HepG2 (cell line): ENCODE measurements around the gene KCNQ2. TPM values are rescaled to one million over a fixed set of nuclear protein-coding genes. Genes with fewer than 3 reads are reported as not detected.

Experiments
- BHLHE40 ChIP-seq: IDR thresholded peaks from 2 replicates; pipeline ENCODE4 v1.6.1; 2011; ENCODE audit warnings: low read length, improper control_type of control experiment
- CEBPG ChIP-seq: IDR thresholded peaks from 2 replicates; pipeline ENCODE4 v1.6.1; 2016
- DPF2 ChIP-seq: sonication (generic); formaldehyde crosslinking; IDR thresholded peaks from 2 replicates; pipeline ENCODE4 v1.4.0; 2020; ENCODE audit warnings: mild to moderate bottlenecking, low read depth, missing genetic modification reagents, borderline replicate concordance
- GABPA ChIP-seq, 2 experiments: IDR thresholded peaks; 2 replicates each; pipeline ENCODE4 v1.6.1; 2011 to 2016; ENCODE audit warnings: low read depth in 2 of 2, low read length in 1 of 2, missing biosample characterization in 1 of 2, missing genetic modification characterization in 1 of 2
- HDAC2 ChIP-seq: sonication (generic); formaldehyde crosslinking; IDR thresholded peaks from 2 replicates; pipeline ENCODE4 v1.4.0; 2020; ENCODE audit warnings: missing genetic modification reagents
- HOMEZ ChIP-seq: IDR thresholded peaks from 2 replicates; pipeline ENCODE4 v1.6.1; 2016; ENCODE audit warnings: low read depth
- MED8 ChIP-seq: sonication (generic); formaldehyde crosslinking; IDR thresholded peaks from 2 replicates; pipeline ENCODE4 v1.8.1; 2023; ENCODE audit warnings: mild to moderate bottlenecking, missing genetic modification reagents; ENCODE audit not compliant: insufficient replicate concordance
- NONO ChIP-seq, 2 experiments: fragments of 450-650 bp in 1 of 2; sonication (generic) in 1 of 2; formaldehyde crosslinking in 1 of 2; IDR thresholded peaks in 1 of 2; conservative IDR thresholded peaks in 1 of 2; 2 replicates each; pipeline versions ENCODE4 v1.6.1 to v1.8.0; 2017 to 2022; ENCODE audit warnings: mild to moderate bottlenecking in 1 of 2, missing genetic modification reagents in 1 of 2, moderate library complexity in 1 of 2
- PAF1 ChIP-seq: IDR thresholded peaks from 2 replicates; pipeline ENCODE4 v1.6.1; 2016; ENCODE audit warnings: missing genetic modification reagents, missing compliant biosample characterization
- SKI ChIP-seq: fragments of 450-650 bp; IDR thresholded peaks from one replicate; pipeline ENCODE4 v1.6.1; 2018; ENCODE audit warnings: mild to moderate bottlenecking; ENCODE audit not compliant: partially characterized antibody
- TP53 ChIP-seq: sonication (generic); formaldehyde crosslinking; conservative IDR thresholded peaks from 2 replicates; pipeline ENCODE4 v1.4.0; 2020; ENCODE audit warnings: missing genetic modification reagents
- ZHX2 ChIP-seq, 2 experiments: sonication (generic) in 1 of 2; formaldehyde crosslinking in 1 of 2; IDR thresholded peaks; 2 replicates each; pipeline versions ENCODE4 v1.6.1 to v1.9.0; 2014 to 2022; ENCODE audit warnings: antibody characterized with exemption in 1 of 2, borderline replicate concordance in 1 of 2, inconsistent platforms in 1 of 2, low read depth in 1 of 2, missing genetic modification reagents in 1 of 2
- ZNF503 ChIP-seq: sonication (generic); formaldehyde crosslinking; IDR thresholded peaks from 2 replicates; pipeline ENCODE4 v1.4.0; 2020; ENCODE audit warnings: missing genetic modification reagents
- ZNF562 ChIP-seq: sonication (generic); formaldehyde crosslinking; IDR thresholded peaks from 2 replicates; pipeline ENCODE4 v1.8.0; 2022; ENCODE audit warnings: missing genetic modification reagents, borderline replicate concordance
- ZNF720 ChIP-seq: sonication (generic); formaldehyde crosslinking; IDR thresholded peaks from 2 replicates; pipeline ENCODE4 v1.4.0; 2020; ENCODE audit warnings: missing genetic modification reagents
- ZNF724P ChIP-seq: sonication (generic); formaldehyde crosslinking; IDR thresholded peaks from 2 replicates; pipeline ENCODE4 v1.8.0; 2022; ENCODE audit warnings: missing genetic modification reagents, borderline replicate concordance
- ZNF772 ChIP-seq: sonication (generic); formaldehyde crosslinking; IDR thresholded peaks from 2 replicates; pipeline ENCODE4 v1.5.0; 2020; ENCODE audit warnings: mild to moderate bottlenecking, missing genetic modification reagents
- ZSCAN20 ChIP-seq: sonication (generic); formaldehyde crosslinking; IDR thresholded peaks from 2 replicates; pipeline ENCODE4 v1.4.0; 2020; ENCODE audit warnings: missing genetic modification reagents, mild to moderate bottlenecking, borderline replicate concordance
- ZSCAN21 ChIP-seq: sonication (generic); formaldehyde crosslinking; IDR thresholded peaks from 2 replicates; pipeline ENCODE4 v1.8.0; 2022; ENCODE audit warnings: mild to moderate bottlenecking, missing genetic modification reagents, moderate library complexity, borderline replicate concordance
- polyA plus RNA-seq, 8 experiments: library from polyadenylated mRNA; depleted of rRNA in 3 of 8; stranded (reverse) in 7 of 8; unstranded in 1 of 8; fragments of >200 nt; fragmentation: Illumina TruSeq in 4 of 8; extraction: Trizol in 4 of 8; gene quantifications; 2 replicates each; pipeline versions ENCODE4 v1.2.1 to v1.2.3, GENCODE V29; 2011 to 2016; ENCODE audit warnings: low read depth in 4 of 8, missing spikeins in 1 of 8, mixed read lengths in 1 of 8; ENCODE audit not compliant: insufficient read depth in 1 of 8
- total RNA-seq, 5 experiments: library from RNA; depleted of rRNA; stranded (reverse); fragments of >200 nt; fragmentation: Illumina TruSeq; extraction: Trizol; gene quantifications; 2 replicates each; pipeline ENCODE4 v1.2.3, GENCODE V29; 2016; ENCODE audit warnings: low read depth in 1 of 5

KCNQ2 gene
- total and polyA plus RNA-seq, 2 of the 13 experiments (the other 11 are each of a cell fraction or from before 2014, with no cell fraction given) = not detected

GRCh38 chr20:63376283-63377250 is 95.9 kb downstream of the KCNQ2 start (continued):
- TF ChIP-seq HDAC2 (CRISPR knock-in tag) (0 out of 2 replicates have a peak, but pooled peaks have one; percentile 22), DPF2 (0 out of 2 replicates have a peak, but pooled peaks have one; percentile 28), GABPA (IDR thresholded peaks at IDR 0.05; ENCODE audit: low read depth, low read length) (no peak), GABPA (CRISPR knock-in tag; IDR thresholded peaks at IDR 0.05; ENCODE audit: low read depth) (no peak), HOMEZ (CRISPR knock-in tag) (no peak), ZNF562 (CRISPR knock-in tag) (no peak), SKI (no peak), ZNF724P (CRISPR knock-in tag) (no peak), ZNF720 (CRISPR knock-in tag) (no peak), ZHX2 (IDR thresholded peaks at IDR 0.05; ENCODE audit: low read depth) (no peak), ZHX2 (CRISPR knock-in tag; IDR thresholded peaks at IDR 0.05; ENCODE audit: borderline replicate concordance) (no peak), CEBPG (no peak), ZSCAN20 (CRISPR knock-in tag) (no peak), BHLHE40 (no peak), MED8 (CRISPR knock-in tag) (peak; percentile 31), ZNF503 (CRISPR knock-in tag) (no peak), PAF1 (CRISPR knock-in tag) (no peak), ZSCAN21 (no peak), TP53 (CRISPR knock-in tag) (no peak), ZNF772 (CRISPR knock-in tag) (no peak), NONO (IDR thresholded peaks at IDR 0.05) (no peak), NONO (CRISPR knock-in tag; conservative IDR thresholded peaks at IDR 0.05) (no peak)
